ENCODE results near the gene NLGN4Y.
"Not testable (repeated sequence)": the region's sequence is repeated elsewhere in the genome, so short reads cannot be mapped to it uniquely, and the experiment has no call there.

NLGN4Y gene

DNA sequence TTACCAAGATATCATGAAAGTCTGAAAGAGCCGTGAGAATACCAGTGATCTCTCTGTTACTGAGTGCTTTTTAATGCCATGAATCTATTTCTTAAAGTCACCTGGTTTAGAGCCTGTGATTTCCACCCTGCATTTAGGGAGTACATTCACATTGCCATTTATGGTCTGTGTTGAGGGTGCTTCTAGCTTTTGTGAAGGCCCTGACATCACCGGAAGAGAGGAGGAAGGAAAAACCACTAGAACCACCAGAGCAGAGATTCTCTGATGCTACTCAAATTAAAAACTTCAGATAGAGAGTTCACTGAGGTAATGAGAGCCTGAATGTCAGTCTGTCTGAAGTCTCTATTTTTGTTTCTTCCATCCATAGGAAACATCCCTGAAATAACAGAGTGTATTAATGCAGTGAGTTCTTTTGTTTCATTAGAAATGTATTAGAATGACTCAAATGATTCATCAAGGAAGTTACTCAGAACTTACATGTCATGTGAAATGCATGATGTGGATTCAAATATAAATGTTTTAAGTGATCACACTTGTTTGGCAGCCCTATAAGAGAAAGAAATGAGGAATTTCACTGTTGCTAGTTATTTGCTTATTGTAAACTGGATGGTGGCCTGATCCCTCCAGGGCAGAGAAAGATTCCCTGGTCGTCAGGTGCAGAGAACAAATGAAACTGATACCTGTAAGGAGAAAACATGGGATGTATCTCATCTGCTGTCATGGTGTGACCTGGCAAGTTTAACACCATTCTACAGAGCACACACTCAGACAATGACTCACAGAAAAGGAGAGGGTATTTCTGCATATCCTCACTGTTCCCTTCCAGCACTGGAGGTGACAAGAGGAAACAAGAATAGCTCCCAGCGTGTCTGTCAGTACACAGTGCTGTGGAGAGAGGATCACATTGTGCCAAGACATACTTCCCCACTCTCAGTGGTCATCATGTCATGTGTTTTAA lies 310.1 kb downstream of the NLGN4Y start:
- peak; percentile 83 for DNase-seq (ENCODE audit: low read depth)

DNA sequence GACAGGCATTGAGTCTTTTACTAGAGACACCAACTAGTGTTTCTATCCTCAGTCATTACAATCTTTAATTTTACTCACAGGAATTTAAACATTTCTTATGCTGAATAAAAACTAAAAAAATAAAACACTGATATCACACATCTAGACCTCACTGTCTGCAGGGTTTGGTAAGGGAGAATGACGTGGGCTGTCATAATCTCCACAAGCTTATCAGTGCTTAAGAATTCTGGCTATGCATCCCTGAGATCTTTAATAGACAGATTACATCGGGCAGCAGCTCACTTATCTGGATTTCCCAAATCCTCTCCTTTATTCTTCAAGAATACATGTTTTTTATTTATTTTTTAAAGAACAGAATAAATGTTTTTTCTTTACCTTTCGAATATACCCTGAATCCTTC lies 313.1 kb downstream of the NLGN4Y start:
- DNase-seq (ENCODE audit: low read depth) = no peak

DNA sequence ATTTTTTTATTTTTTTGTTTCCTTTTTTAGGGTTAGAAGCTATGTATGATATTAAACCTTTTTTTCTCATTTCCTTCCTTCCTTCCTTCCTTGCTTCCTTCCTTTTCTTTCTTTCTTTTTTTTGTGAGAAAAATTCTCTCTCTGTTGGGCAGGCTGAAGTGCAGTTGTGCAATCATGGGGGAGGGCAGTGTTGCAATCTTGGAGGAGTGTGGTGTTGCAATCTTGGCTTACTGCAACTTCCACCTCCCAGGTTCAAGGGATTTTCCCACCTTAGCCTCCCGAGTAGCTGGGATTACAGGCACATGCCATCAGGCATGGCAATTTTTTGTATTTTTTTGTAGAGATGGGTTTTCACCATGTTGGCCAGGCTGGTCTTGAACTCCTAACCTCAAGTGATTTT lies 326.4 kb downstream of the NLGN4Y start:
- peak; percentile 25 for DNase-seq (ENCODE audit: low read depth)

DNA sequence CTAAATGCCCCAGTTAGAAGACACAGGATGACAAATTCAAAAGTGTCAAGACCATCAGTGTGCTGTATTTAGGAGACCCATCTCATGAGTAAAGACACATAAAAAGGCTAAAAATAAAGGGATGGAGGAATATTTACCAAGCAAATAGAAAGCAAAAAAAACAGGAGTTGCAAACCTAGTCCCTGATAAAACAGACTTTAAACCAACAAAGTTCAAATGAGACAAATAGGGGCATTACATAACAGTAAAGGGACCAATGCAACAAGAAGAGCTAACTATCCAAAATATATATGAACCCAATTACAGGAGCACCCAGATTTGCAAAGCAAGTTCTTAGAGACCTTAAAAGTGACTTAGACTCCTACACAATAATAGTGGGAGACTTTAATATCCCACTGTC lies 336.1 kb downstream of the NLGN4Y start:
- DNase-seq (ENCODE audit: low read depth) = no peak

DNA sequence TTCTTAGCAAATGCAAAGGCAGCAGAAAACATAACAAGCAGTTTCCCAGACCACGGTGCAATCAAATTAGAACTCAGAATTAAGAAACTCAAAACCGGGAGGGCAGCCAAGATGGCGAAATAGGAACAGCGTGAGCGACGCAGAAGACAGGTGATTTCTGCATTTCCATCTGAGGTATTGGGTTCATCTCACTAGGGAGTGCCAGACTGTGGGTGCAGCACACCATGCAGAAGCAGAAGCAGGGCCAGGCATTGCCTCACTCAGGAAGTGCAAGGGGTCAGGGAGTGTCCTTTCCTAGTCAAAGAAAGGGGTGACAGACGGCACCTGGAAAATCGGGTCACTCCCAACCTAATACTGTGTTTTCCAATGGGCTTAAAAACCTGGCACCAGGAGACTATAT lies 336.7 kb downstream of the NLGN4Y start:
- not testable (repeated sequence) for DNase-seq (ENCODE audit: low read depth)

DNA sequence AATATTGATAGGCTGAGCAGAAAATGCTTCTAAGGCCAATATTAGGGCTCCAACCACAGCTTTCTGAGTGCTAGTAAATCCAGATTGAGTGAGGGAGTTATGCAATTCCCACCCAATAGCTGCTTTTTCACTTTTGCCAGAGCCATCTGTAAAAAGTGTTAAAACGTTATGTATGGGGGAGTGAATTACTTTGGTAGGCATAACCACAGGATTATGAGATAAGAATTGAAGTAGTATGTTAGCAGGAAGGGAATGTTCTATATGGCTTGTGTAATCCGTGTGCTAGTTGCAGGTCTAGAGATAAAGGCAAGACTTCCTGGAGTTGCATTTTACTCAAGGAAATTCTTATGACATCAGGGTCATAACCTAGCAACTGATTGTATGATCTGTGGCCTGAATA lies 347.6 kb downstream of the NLGN4Y start:
- no peak for DNase-seq (ENCODE audit: low read depth)
